SJSA1 (cell line): ENCODE measurements around the gene DELE1. TPM values are rescaled to one million over a fixed set of nuclear protein-coding genes. Genes with fewer than 3 reads are reported as not detected.

ENCODE experiments used
- DNase-seq, 2 experiments: peaks; one replicate each; pipeline ENCODE4 v3.0.0-alpha.2; 2015 to 2020; ENCODE audit warnings: low spot score in 2 of 2, low read depth in 1 of 2
- H3K27ac ChIP-seq: fragments of 250-450 bp; sonication (Bioruptor Pico); 2 replicates; pipeline ENCODE4 v1.5.1; 2020; ENCODE audit warnings: mild to moderate bottlenecking, moderate library complexity
- H3K27me3 ChIP-seq: fragments of 250-450 bp; sonication (Bioruptor Pico); replicated peaks from 2 replicates; pipeline ENCODE4 v1.5.1; 2020; ENCODE audit warnings: mild to moderate bottlenecking, moderate library complexity
- H3K36me3 ChIP-seq: fragments of 250-450 bp; sonication (Bioruptor Pico); 2 replicates; pipeline ENCODE4 v1.5.1; 2020; ENCODE audit warnings: mild to moderate bottlenecking
- H3K4me1 ChIP-seq: fragments of 250-450 bp; sonication (Bioruptor Pico); replicated peaks from 2 replicates; pipeline ENCODE4 v1.6.1; 2021; ENCODE audit warnings: mild to moderate bottlenecking
- H3K4me3 ChIP-seq: fragments of 250-450 bp; sonication (Bioruptor Pico); 2 replicates; pipeline ENCODE4 v1.5.1; 2020; ENCODE audit warnings: mild to moderate bottlenecking
- H3K9me3 ChIP-seq: fragments of 250-450 bp; sonication (Bioruptor Pico); replicated peaks from 2 replicates; pipeline ENCODE4 v1.5.1; 2020; ENCODE audit warnings: mild to moderate bottlenecking
- total RNA-seq: library from RNA; depleted of rRNA; stranded (reverse); fragments of >200 nt; shearing (Covaris generic); gene quantifications from 2 replicates; pipeline ENCODE4 v1.2.3, GENCODE V29; 2014; rRNA removed

Gene DELE1
- total RNA-seq, 1 experiment from 2014 or later: 72.3 TPM

- H3K27me3 ChIP-seq: no peaks in the 10 kb centered on the region
Observed at GRCh38 chr5:141986072-141986471, 62.4 kb downstream of the DELE1 start.

DNA sequence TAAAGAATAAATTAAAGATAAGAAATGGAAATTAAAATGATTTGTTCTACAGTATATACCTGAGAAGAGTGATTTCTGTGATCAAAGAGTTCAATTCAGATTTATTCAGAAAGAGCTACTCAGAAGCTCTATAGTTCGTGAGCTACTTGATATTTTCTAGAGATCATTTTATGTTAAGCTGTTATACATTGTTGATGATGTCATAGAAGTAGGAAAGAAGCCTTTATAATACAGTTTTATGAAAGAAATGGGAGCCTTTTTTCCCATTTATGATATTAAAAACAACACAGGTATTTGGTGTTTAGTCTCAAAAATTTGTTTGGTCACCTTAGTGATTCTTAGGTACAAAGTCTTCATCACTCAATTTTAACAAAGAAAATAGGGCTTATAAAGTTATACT, 66.0 kb downstream of the DELE1 start:
- H3K36me3 ChIP-seq: peaks cover 66% of the 10 kb centered on the region
- DNase-seq: no peak

More at GRCh38 chr5:141986072-141986471, 62.4 kb downstream of the DELE1 start:
- peaks cover 74% of the 10 kb centered on the region for H3K36me3 ChIP-seq
- H3K27ac ChIP-seq: no peak overlapping the region
- H3K4me1 ChIP-seq: no peaks in the 10 kb centered on the region
- DNase-seq: no peak
- H3K9me3 ChIP-seq: no peaks in the 10 kb centered on the region
- H3K4me3 ChIP-seq: no peak overlapping the region

More for the DNA sequence above, 66.0 kb downstream of the DELE1 start:
- H3K27ac ChIP-seq: no peak overlapping the region
- no peaks in the 10 kb centered on the region for H3K27me3 ChIP-seq
- no peak overlapping the region for H3K4me3 ChIP-seq
- no peaks in the 10 kb centered on the region for H3K4me1 ChIP-seq
- H3K9me3 ChIP-seq: no peaks in the 10 kb centered on the region

Other genes starting within 250 kb of the DELE1 start
- 7.6 and 8.1 TPM in 2 replicates for gene ARAP3, start 241.6 kb upstream of the DELE1 start, total RNA-seq
- gene PCDH1, start 45.5 kb upstream of the DELE1 start, total RNA-seq: 0.53 TPM in 1 of 2 replicates, not detected in the other
- gene PCDH12, start 34.3 kb downstream of the DELE1 start, total RNA-seq: not detected in 2 replicates
- 134 and 152 TPM in 2 replicates for gene RNF14, start 45.2 kb downstream of the DELE1 start, total RNA-seq
- 27.0 and 55.7 TPM in 2 replicates for gene GNPDA1, start 89.2 kb downstream of the DELE1 start, total RNA-seq
- gene NDFIP1, start 184.9 kb downstream of the DELE1 start, total RNA-seq: 76.1 and 77.2 TPM in 2 replicates